ENCODE results near the gene MRPL10.

- TF ChIP-seq, protein P1, sequence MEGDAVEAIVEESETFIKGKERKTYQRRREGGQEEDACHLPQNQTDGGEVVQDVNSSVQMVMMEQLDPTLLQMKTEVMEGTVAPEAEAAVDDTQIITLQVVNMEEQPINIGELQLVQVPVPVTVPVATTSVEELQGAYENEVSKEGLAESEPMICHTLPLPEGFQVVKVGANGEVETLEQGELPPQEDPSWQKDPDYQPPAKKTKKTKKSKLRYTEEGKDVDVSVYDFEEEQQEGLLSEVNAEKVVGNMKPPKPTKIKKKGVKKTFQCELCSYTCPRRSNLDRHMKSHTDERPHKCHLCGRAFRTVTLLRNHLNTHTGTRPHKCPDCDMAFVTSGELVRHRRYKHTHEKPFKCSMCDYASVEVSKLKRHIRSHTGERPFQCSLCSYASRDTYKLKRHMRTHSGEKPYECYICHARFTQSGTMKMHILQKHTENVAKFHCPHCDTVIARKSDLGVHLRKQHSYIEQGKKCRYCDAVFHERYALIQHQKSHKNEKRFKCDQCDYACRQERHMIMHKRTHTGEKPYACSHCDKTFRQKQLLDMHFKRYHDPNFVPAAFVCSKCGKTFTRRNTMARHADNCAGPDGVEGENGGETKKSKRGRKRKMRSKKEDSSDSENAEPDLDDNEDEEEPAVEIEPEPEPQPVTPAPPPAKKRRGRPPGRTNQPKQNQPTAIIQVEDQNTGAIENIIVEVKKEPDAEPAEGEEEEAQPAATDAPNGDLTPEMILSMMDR (IDR thresholded peaks at IDR 0.05): peak; percentile 58
- no peak for TF ChIP-seq BHLHE40 (IDR thresholded peaks at IDR 0.05; ENCODE audit: low read depth, low read length)
These were observed 9.6 kb downstream of the MRPL10 start, which contains the start of gene OSBPL7 for GRCh38 chr17:47821424-47822391.
